GM23338 (cell line): Measurements from ENCODE around the gene EIF4E3. TPM values are rescaled to one million over a fixed set of nuclear protein-coding genes. Genes with fewer than 3 reads are reported as not detected.

ENCODE experiments used
- ATAC-seq: fragments of 200-7000 bp; cut with Tn5 transposase; 3 replicates; pipeline ENCODE4 v1.9.1; 2020
- DNase-seq: peaks from one replicate; pipeline ENCODE4 v3.0.0-alpha.2; 2015; ENCODE audit warnings: low spot score
- H2AFZ ChIP-seq: fragments of 200-600 bp; sonication (generic); 2 replicates; pipeline ENCODE4 v1.8.0; 2016; ENCODE audit warnings: antibody characterized with exemption, mild to moderate bottlenecking, moderate library complexity
- H3F3A ChIP-seq: fragments of 200-600 bp; sonication (generic); replicated peaks from 2 replicates; pipeline ENCODE4 v1.8.0; 2017; ENCODE audit warnings: antibody characterized with exemption, mixed run types, low read depth
- H3K27ac ChIP-seq: fragments of 200-600 bp; sonication (generic); 2 replicates; pipeline ENCODE4 v1.6.1; 2016; ENCODE audit warnings: low read depth
- H3K27me3 ChIP-seq: fragments of 200-600 bp; sonication (generic); 2 replicates; pipeline ENCODE4 v1.8.0; 2016; ENCODE audit warnings: mild to moderate bottlenecking, mixed run types, moderate library complexity; ENCODE audit not compliant: insufficient read depth
- H3K36me3 ChIP-seq: fragments of 200-600 bp; sonication (generic); 2 replicates; pipeline ENCODE4 v1.8.0; 2016; ENCODE audit warnings: mild to moderate bottlenecking; ENCODE audit not compliant: insufficient read depth
- H3K4me1 ChIP-seq: fragments of 200-600 bp; sonication (generic); 2 replicates; pipeline ENCODE4 v1.8.0; 2016; ENCODE audit warnings: mild to moderate bottlenecking, moderate library complexity; ENCODE audit not compliant: insufficient read depth
- H3K4me2 ChIP-seq: fragments of 200-600 bp; sonication (generic); 2 replicates; pipeline ENCODE4 v1.7.1; 2017; ENCODE audit warnings: mixed run types
- H3K4me3 ChIP-seq: fragments of 200-600 bp; sonication (generic); 2 replicates; pipeline ENCODE4 v1.6.1; 2016; ENCODE audit warnings: mixed run types
- H3K79me2 ChIP-seq: fragments of 200-600 bp; sonication (generic); replicated peaks from 2 replicates; pipeline ENCODE4 v1.8.0; 2017; ENCODE audit warnings: mild to moderate bottlenecking; ENCODE audit not compliant: insufficient read depth
- H3K9me2 ChIP-seq: fragments of 200-600 bp; sonication (generic); 2 replicates; pipeline ENCODE4 v1.8.0; 2017; ENCODE audit not compliant: insufficient read depth
- H4K20me1 ChIP-seq: fragments of 200-600 bp; sonication (generic); replicated peaks from 2 replicates; pipeline ENCODE4 v1.8.0; 2017; ENCODE audit warnings: mild to moderate bottlenecking; ENCODE audit not compliant: insufficient read depth
- H3K27ac Mint-ChIP-seq: 2 replicates; pipeline ENCODE4 v1.8.0; 2020; ENCODE audit warnings: inconsistent platforms, mild to moderate bottlenecking, moderate library complexity, mixed read lengths
- H3K27me3 Mint-ChIP-seq: 3 replicates; pipeline ENCODE4 v1.8.0; 2022; ENCODE audit warnings: low read depth, mild to moderate bottlenecking, moderate library complexity, mixed read lengths, inconsistent platforms; ENCODE audit not compliant: insufficient read depth, poor library complexity
- H3K36me3 Mint-ChIP-seq: 3 replicates; pipeline ENCODE4 v1.8.0; 2021; ENCODE audit warnings: low read depth, mild to moderate bottlenecking, inconsistent platforms, moderate library complexity, mixed read lengths
- H3K4me1 Mint-ChIP-seq: 3 replicates; pipeline ENCODE4 v1.8.0; 2020; ENCODE audit warnings: mild to moderate bottlenecking, inconsistent platforms, mixed read lengths
- H3K4me3 Mint-ChIP-seq: 3 replicates; pipeline ENCODE4 v1.8.0; 2021; ENCODE audit warnings: moderate library complexity, mild to moderate bottlenecking, inconsistent platforms, mixed read lengths
- H3K9me3 Mint-ChIP-seq: 3 replicates; pipeline ENCODE4 v1.8.0; 2020; ENCODE audit warnings: moderate library complexity, mild to moderate bottlenecking, inconsistent platforms, mixed read lengths
- EZH2 ChIP-seq: fragments of 200-600 bp; sonication (generic); IDR thresholded peaks from one replicate; pipeline ENCODE4 v1.8.0; 2017; ENCODE audit warnings: antibody characterized with exemption, mild to moderate bottlenecking, low read depth; ENCODE audit not compliant: unreplicated experiment
- EZH2phosphoT487 ChIP-seq: fragments of 200-600 bp; sonication (generic); IDR thresholded peaks from one replicate; pipeline ENCODE4 v1.8.1; 2018; ENCODE audit warnings: antibody characterized with exemption; ENCODE audit not compliant: unreplicated experiment
- JUNB ChIP-seq: IDR thresholded peaks from one replicate; pipeline ENCODE4 v1.6.1; 2016; ENCODE audit warnings: antibody characterized with exemption; ENCODE audit not compliant: unreplicated experiment
- NANOG ChIP-seq: IDR thresholded peaks from 2 replicates; pipeline ENCODE4 v1.6.1; 2016; ENCODE audit warnings: antibody characterized with exemption, borderline replicate concordance
- POLR2AphosphoS5 ChIP-seq: IDR thresholded peaks from 2 replicates; pipeline ENCODE4 v1.6.1; 2016; ENCODE audit warnings: antibody characterized with exemption, low read depth
- STAT1 ChIP-seq: IDR thresholded peaks from one replicate; pipeline ENCODE4 v1.6.1; 2016; ENCODE audit warnings: antibody characterized with exemption; ENCODE audit not compliant: unreplicated experiment
- ZNF114 ChIP-seq: fragments of 250-450 bp; sonication (Bioruptor Pico); IDR thresholded peaks from 2 replicates; pipeline ENCODE4 v1.5.0; 2020; ENCODE audit warnings: mild to moderate bottlenecking, moderate library complexity
- ZNF331 ChIP-seq: fragments of 250-450 bp; sonication (Bioruptor Pico); IDR thresholded peaks from 2 replicates; pipeline ENCODE4 v1.5.0; 2020; ENCODE audit warnings: low read depth, mild to moderate bottlenecking, moderate library complexity
- polyA plus RNA-seq: library from polyadenylated mRNA; unstranded; fragments of >200 nt; fragmentation: Nextera tagmentation; extraction: Ambion mirVana; gene quantifications from 2 replicates; pipeline ENCODE4 v1.2.1, GENCODE V29; 2016
- total RNA-seq: library from RNA; depleted of rRNA; stranded (reverse); fragments of >200 nt; shearing (Covaris generic); gene quantifications from 2 replicates; pipeline ENCODE4 v1.2.3, GENCODE V29; 2014
- TF ChIP-seq, protein P1 (sequence below): IDR thresholded peaks from 2 replicates; pipeline ENCODE4 v1.6.1; 2016; ENCODE audit warnings: antibody characterized with exemption
- TF ChIP-seq, protein P2 (sequence below): IDR thresholded peaks from one replicate; pipeline ENCODE4 v1.6.1; 2018; ENCODE audit warnings: antibody characterized with exemption; ENCODE audit not compliant: unreplicated experiment
- TF ChIP-seq, protein P3 (sequence below), 2 experiments: fragments of 200-600 bp in 1 of 2; sonication (generic) in 1 of 2; conservative IDR thresholded peaks; 2 replicates each; pipeline versions ENCODE4 v1.5.1 to v1.6.1; 2016 to 2017; ENCODE audit warnings: antibody characterized with exemption in 2 of 2, low read depth in 2 of 2, mild to moderate bottlenecking in 2 of 2, moderate library complexity in 1 of 2
- TF ChIP-seq, protein P4 (sequence below): fragments of 250-450 bp; sonication (Bioruptor Pico); IDR thresholded peaks from 2 replicates; pipeline ENCODE4 v1.5.0; 2020; ENCODE audit warnings: mild to moderate bottlenecking, moderate library complexity

EIF4E3 gene
- total and polyA plus RNA-seq, 2 experiments from 2014 or later = 6.0 to 9.7 TPM

DNA sequence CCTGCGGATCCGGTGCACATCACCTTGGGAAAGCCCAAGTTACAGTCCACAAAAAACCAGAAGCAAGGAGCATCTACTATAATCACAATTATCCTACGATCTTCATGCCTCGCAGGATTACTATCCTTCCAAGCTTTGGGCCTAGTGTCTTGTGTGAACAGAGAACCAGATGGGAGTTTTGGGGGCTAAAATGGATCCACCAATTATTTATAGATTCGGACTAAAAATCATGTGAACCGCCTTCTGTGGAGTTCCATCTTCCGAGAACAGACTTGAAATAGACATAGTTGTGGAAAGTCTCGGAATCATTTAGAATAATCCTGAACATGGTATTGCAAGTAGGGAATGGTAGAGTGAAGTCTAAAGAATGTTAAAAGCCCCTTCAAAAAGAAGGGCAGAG, 70.1 kb downstream of the EIF4E3 start:
- no peak overlapping the region for H3K27ac Mint-ChIP-seq
- TF ChIP-seq EZH2phosphoT487 (no peak), STAT1 (no peak), ZNF114 (CRISPR knock-in tag) (no peak), NANOG (no peak), POLR2AphosphoS5 (no peak), ZNF331 (CRISPR knock-in tag) (no peak), EZH2 (no peak), JUNB (no peak)
- TF ChIP-seq, protein P1, sequence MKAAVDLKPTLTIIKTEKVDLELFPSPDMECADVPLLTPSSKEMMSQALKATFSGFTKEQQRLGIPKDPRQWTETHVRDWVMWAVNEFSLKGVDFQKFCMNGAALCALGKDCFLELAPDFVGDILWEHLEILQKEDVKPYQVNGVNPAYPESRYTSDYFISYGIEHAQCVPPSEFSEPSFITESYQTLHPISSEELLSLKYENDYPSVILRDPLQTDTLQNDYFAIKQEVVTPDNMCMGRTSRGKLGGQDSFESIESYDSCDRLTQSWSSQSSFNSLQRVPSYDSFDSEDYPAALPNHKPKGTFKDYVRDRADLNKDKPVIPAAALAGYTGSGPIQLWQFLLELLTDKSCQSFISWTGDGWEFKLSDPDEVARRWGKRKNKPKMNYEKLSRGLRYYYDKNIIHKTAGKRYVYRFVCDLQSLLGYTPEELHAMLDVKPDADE = no peak
- TF ChIP-seq, protein P2, sequence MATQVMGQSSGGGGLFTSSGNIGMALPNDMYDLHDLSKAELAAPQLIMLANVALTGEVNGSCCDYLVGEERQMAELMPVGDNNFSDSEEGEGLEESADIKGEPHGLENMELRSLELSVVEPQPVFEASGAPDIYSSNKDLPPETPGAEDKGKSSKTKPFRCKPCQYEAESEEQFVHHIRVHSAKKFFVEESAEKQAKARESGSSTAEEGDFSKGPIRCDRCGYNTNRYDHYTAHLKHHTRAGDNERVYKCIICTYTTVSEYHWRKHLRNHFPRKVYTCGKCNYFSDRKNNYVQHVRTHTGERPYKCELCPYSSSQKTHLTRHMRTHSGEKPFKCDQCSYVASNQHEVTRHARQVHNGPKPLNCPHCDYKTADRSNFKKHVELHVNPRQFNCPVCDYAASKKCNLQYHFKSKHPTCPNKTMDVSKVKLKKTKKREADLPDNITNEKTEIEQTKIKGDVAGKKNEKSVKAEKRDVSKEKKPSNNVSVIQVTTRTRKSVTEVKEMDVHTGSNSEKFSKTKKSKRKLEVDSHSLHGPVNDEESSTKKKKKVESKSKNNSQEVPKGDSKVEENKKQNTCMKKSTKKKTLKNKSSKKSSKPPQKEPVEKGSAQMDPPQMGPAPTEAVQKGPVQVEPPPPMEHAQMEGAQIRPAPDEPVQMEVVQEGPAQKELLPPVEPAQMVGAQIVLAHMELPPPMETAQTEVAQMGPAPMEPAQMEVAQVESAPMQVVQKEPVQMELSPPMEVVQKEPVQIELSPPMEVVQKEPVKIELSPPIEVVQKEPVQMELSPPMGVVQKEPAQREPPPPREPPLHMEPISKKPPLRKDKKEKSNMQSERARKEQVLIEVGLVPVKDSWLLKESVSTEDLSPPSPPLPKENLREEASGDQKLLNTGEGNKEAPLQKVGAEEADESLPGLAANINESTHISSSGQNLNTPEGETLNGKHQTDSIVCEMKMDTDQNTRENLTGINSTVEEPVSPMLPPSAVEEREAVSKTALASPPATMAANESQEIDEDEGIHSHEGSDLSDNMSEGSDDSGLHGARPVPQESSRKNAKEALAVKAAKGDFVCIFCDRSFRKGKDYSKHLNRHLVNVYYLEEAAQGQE = no peak
- TF ChIP-seq, protein P3, sequence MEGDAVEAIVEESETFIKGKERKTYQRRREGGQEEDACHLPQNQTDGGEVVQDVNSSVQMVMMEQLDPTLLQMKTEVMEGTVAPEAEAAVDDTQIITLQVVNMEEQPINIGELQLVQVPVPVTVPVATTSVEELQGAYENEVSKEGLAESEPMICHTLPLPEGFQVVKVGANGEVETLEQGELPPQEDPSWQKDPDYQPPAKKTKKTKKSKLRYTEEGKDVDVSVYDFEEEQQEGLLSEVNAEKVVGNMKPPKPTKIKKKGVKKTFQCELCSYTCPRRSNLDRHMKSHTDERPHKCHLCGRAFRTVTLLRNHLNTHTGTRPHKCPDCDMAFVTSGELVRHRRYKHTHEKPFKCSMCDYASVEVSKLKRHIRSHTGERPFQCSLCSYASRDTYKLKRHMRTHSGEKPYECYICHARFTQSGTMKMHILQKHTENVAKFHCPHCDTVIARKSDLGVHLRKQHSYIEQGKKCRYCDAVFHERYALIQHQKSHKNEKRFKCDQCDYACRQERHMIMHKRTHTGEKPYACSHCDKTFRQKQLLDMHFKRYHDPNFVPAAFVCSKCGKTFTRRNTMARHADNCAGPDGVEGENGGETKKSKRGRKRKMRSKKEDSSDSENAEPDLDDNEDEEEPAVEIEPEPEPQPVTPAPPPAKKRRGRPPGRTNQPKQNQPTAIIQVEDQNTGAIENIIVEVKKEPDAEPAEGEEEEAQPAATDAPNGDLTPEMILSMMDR (conservative IDR thresholded peaks at IDR 0.05; ENCODE audit: low read depth in 2 of 2) = no peak
- TF ChIP-seq, protein P4, sequence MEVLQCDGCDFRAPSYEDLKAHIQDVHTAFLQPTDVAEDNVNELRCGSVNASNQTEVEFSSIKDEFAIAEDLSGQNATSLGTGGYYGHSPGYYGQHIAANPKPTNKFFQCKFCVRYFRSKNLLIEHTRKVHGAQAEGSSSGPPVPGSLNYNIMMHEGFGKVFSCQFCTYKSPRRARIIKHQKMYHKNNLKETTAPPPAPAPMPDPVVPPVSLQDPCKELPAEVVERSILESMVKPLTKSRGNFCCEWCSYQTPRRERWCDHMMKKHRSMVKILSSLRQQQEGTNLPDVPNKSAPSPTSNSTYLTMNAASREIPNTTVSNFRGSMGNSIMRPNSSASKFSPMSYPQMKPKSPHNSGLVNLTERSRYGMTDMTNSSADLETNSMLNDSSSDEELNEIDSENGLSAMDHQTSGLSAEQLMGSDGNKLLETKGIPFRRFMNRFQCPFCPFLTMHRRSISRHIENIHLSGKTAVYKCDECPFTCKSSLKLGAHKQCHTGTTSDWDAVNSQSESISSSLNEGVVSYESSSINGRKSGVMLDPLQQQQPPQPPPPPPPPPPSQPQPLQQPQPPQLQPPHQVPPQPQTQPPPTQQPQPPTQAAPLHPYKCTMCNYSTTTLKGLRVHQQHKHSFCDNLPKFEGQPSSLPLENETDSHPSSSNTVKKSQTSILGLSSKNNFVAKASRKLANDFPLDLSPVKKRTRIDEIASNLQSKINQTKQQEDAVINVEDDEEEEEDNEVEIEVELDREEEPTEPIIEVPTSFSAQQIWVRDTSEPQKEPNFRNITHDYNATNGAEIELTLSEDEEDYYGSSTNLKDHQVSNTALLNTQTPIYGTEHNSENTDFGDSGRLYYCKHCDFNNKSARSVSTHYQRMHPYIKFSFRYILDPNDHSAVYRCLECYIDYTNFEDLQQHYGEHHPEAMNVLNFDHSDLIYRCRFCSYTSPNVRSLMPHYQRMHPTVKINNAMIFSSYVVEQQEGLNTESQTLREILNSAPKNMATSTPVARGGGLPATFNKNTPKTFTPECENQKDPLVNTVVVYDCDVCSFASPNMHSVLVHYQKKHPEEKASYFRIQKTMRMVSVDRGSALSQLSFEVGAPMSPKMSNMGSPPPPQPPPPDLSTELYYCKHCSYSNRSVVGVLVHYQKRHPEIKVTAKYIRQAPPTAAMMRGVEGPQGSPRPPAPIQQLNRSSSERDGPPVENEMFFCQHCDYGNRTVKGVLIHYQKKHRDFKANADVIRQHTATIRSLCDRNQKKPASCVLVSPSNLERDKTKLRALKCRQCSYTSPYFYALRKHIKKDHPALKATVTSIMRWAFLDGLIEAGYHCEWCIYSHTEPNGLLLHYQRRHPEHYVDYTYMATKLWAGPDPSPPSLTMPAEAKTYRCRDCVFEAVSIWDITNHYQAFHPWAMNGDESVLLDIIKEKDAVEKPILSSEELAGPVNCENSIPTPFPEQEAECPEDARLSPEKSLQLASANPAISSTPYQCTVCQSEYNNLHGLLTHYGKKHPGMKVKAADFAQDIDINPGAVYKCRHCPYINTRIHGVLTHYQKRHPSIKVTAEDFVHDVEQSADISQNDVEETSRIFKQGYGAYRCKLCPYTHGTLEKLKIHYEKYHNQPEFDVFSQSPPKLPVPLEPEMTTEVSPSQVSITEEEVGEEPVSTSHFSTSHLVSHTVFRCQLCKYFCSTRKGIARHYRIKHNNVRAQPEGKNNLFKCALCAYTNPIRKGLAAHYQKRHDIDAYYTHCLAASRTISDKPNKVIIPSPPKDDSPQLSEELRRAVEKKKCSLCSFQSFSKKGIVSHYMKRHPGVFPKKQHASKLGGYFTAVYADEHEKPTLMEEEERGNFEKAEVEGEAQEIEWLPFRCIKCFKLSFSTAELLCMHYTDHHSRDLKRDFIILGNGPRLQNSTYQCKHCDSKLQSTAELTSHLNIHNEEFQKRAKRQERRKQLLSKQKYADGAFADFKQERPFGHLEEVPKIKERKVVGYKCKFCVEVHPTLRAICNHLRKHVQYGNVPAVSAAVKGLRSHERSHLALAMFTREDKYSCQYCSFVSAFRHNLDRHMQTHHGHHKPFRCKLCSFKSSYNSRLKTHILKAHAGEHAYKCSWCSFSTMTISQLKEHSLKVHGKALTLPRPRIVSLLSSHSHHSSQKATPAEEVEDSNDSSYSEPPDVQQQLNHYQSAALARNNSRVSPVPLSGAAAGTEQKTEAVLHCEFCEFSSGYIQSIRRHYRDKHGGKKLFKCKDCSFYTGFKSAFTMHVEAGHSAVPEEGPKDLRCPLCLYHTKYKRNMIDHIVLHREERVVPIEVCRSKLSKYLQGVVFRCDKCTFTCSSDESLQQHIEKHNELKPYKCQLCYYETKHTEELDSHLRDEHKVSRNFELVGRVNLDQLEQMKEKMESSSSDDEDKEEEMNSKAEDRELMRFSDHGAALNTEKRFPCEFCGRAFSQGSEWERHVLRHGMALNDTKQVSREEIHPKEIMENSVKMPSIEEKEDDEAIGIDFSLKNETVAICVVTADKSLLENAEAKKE = no peak
- Histone ChIP-seq H3K9me2 (no peaks in the 10 kb centered on the region), H3K36me3 (no peaks in the 10 kb centered on the region), H3F3A (no peaks in the 10 kb centered on the region), H3K4me3 (no peak overlapping the region), H3K4me2 (peak overlapping the region; percentile 56; the same call in 1 of the 2 replicates), H3K4me1 (peaks cover 35% of the 10 kb centered on the region), H3K27ac (no peak overlapping the region), H3K79me2 (no peaks in the 10 kb centered on the region), H4K20me1 (no peaks in the 10 kb centered on the region), H3K27me3 (no peaks in the 10 kb centered on the region), H2AFZ (peak overlapping the region; percentile 72; the same call in 1 of the 2 replicates)
- no peaks in the 10 kb centered on the region for H3K36me3 Mint-ChIP-seq
- H3K9me3 Mint-ChIP-seq = no peaks in the 10 kb centered on the region
- H3K27me3 Mint-ChIP-seq = peaks cover 10% of the 10 kb centered on the region
- DNase-seq (no peak), ATAC-seq (no peak)
- no peak overlapping the region for H3K4me3 Mint-ChIP-seq
- H3K4me1 Mint-ChIP-seq = peaks cover 35% of the 10 kb centered on the region
